HPDE6-E6E7 (cell line): Measurements from ENCODE around the gene CCS.
A peak's percentile ranks its signal among the peaks of the same experiment; 100 is the strongest.
"Not testable (repeated sequence)": the region's sequence is repeated elsewhere in the genome, so short reads cannot be mapped to it uniquely, and the experiment has no call there.

Source experiments
- DNase-seq: peaks from one replicate; pipeline ENCODE4 v3.0.0; 2011; ENCODE audit warnings: missing footprints; ENCODE audit errors: extremely low spot score

The CCS gene, protein sequence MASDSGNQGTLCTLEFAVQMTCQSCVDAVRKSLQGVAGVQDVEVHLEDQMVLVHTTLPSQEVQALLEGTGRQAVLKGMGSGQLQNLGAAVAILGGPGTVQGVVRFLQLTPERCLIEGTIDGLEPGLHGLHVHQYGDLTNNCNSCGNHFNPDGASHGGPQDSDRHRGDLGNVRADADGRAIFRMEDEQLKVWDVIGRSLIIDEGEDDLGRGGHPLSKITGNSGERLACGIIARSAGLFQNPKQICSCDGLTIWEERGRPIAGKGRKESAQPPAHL

DNA sequence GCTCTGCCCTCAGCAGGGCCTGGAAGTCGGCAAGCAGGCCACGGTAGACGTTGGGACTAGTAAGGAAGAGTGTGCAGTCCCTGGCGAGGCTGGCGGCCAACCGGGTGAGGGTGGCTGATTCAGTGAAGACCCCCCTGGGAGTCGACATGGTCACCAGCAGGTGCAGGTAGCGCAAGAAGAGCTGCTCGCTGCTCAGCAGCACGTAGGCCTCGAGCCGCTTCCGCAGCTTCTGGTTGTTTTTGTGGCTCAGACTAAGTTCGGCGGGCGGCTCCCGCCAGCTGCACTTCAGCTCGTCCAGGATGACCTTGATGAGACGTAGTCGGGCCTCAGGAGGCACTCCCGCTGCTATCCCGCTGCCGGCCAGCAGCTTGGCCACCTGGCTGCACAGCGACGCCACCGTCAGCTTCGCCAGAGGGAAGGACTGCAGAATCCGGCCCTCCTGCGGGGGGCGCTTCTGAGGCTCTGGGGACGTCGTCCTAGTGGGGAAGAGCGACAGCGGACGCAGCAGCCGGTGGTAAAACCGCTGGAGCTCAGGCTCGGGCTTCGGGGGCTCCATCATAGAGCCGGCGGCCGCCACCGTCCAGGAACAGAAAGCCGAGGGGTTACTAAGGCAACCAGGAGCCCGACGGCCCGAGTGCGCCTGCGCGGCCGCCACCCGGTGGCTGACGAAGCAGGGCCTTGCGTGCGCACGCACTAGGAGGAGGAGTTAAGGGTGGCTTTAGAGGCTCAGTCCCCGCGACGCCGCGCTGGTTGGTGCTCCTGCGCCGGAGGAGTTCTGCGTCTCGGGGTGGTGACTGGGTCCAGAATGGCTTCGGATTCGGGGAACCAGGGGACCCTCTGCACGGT is at the start of gene CCS, which contains the start of gene CCDC87:
TSS of gene CCS (plus strand) at position 729 of the 846 bp plus-strand sequence. CDS start at position 806, 77 bp downstream.
TSS of gene CCDC87 (minus strand) at position 607 of the 846 bp plus-strand sequence. CDS start at position 559, 48 bp downstream.
- peak; percentile 100 for DNase-seq

DNA sequence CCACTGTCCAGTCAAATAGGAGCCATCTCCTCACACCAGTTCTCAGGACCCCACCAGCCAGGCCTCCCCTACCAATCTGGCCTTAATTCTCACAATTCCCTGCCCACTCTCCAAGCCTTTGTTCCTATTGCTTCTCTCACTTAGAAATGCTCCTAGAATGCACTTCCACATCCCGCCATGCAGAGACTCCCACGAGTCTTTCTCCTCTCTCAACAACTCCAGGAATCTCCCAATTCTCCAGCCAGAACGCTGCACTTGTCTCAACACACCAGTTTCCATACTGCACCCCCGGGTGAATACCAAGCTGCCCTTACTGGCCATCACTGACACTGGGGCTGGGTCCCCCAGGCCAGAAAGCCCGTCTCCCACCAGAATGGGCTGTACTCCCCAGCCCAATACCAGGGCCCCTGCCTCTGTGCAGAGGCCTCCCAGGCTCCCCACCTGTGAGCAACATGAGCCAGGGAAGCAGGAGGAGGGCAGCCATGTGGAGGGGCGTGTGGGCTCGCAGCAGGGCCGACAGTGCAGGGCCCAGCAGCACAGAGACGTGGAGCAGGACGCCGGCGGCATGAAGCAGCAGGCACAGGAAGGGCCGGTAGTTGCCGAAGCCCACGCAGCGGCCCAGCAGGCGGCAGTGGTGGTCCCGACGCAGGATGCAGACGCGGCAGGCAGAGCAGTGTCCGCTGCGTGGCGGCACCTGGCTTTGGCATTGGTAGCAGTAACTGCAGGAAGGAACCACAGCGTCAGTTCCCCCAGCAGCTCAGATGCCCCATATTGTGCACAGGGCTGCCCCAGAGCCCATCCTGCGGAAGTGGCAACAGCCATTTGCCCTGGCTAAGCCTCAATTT is 49.5 kb upstream of the CCS start:
- DNase-seq, result no peak

DNA sequence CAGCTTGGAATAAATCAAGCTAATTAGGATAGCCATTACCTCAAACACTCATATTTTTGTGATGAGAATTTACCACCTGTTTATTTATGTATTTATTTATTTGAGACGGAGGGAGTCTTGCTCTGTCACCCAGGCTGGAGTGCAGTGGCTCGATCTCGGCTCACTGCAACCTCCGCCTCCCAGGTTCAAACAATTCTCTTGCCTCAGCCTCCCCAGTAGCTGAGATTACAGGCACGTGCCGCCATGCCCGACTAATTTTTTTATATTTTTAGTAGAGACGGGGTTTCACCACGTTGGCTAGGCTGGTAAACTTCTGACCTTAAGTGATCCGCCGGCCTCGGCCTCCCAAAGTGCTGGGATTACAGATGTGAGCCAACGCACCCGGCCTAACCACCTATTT is 48.0 kb upstream of the CCS start:
- DNase-seq, result not testable (repeated sequence)

DNA sequence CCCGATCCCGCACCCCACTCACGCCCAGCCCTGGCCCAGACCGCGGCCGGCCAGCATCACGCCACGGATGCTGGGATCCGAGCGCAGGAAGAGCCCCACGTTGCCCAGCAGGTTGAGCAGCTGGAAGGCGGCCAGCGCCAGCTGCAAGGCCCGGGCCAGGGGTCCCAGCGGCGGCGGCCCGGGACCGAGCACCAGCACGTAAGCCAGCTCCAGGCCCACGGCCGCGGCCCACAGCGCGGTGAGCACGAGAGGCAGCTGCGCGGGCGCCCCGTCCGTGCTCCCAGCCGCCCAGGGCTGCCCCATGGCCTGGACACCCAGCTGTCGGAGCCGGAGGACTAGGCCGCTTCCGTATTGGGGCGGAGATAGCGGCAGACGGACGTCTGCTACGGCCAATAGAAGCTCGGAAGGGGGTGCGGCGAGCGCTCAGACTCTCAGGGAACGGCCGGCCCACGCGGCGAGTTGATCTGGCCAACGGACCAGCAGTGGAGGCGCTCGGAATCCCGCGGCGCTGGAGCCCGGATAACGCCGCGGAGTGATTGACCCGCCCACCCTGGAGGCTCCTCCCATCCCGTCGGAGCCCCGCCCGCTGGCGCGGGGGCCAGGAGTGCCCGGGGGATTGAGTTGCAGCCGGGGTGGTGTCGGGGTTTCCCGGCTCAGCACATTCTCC is 47.2 kb upstream of the CCS start, which contains the start of gene ZDHHC24:
TSS of gene ZDHHC24 (minus strand) at position 348 of the 667 bp plus-strand sequence. CDS start at position 303, 45 bp downstream.
- DNase-seq, result peak; percentile 97

DNA sequence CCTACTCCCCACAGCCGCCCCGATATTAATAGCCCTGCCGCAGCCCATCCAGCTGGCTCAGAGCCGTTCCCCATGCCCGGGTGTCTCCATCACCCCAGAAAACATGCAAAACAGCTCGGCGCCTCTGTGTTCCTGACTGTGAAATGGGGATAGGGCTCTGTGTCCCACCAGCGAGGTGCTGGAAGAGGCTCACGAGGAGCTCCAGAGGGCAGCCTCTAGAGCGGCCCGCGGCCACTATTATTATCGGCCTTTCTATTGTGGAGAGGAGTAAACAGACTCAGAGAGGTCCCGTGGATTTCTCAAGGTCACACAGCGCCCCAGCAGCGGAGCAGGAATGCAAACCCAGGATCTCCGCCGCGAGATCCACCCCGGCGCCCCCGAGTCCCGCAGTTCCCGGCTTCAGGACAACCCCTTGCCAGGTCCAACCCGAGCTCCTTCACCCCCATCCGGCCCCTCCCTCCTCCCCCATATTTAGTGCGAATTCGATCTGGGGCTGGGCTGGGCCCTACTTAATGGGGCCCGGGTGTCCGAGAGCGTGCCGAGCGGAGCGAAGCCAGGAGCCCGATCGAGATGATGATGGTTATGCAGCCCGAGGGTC is 46.5 kb upstream of the CCS start, which contains the start of gene ACTN3:
TSS of gene ACTN3 (plus strand) at position 536 of the 598 bp plus-strand sequence. CDS start at position 571, 35 bp downstream.
- DNase-seq, result no peak

DNA sequence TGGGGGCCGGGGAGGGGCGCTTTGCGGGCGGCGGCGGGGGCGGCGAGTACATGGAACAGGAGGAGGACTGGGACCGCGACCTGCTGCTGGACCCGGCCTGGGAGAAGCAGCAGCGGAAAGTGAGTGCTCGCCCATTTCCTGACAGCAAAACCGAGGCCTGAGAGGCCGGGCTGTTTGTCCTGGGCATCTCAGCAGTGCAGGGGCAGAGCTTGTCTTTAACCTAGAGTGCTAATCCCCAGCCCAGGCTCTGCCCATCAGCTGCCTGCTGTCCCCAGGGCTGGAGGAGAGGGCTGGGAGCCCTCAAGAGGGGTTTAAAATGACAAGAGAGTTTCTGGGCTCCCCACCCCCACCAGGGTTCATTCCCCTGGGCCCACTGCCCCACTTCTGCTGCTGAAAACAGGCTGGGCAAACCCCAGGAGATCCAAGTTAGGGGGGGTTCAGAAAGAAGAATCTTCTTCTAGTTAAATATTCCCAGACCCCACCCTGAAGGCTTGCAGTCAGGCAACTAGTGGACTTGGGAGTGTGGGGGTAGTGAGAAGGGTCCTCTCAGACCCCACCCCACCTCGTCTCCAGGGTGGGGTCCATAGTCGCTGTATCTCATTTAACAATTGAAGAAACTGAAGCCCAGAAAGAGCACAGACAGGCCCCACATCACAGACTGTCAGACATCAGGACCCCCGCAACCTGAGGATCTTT is 45.9 kb upstream of the CCS start:
- DNase-seq, result no peak

DNA sequence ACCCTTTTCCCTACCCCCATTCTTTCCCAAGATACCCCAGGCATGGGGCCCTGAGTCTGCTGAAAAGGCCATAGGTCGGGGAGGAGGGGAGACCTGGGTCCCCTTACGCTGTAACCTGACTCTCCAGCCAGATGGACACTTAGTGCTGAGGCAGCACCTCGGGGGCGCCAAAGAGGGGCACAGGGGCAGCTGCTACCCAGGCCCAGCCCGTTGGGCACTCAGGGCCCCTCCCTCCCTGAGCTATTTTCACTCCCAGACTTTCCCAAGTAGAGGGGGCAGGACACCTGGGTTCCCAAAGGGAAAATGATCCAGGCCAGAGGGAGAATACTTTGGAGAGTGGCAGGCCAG is 45.3 kb upstream of the CCS start:
- no peak for DNase-seq

DNA sequence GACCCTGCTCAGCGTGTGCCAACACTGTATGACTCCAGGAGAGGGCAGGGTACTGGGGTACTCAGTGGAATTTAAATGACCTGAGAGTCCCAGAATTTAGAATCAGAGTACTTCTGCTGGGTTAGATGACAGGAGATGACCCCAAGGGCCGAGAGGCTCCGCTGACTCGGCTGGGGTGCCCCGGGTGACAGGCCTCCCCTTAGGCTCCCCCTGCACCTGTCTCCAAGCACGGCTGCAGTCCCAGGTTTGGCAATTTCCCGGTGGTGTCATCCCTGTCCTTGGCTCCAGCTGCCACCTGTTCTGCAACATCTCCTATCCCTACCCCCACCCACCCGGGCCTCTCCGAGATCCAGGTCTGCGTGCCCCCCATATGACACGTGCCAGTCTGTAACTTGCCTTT is 44.9 kb upstream of the CCS start:
- no peak for DNase-seq

DNA sequence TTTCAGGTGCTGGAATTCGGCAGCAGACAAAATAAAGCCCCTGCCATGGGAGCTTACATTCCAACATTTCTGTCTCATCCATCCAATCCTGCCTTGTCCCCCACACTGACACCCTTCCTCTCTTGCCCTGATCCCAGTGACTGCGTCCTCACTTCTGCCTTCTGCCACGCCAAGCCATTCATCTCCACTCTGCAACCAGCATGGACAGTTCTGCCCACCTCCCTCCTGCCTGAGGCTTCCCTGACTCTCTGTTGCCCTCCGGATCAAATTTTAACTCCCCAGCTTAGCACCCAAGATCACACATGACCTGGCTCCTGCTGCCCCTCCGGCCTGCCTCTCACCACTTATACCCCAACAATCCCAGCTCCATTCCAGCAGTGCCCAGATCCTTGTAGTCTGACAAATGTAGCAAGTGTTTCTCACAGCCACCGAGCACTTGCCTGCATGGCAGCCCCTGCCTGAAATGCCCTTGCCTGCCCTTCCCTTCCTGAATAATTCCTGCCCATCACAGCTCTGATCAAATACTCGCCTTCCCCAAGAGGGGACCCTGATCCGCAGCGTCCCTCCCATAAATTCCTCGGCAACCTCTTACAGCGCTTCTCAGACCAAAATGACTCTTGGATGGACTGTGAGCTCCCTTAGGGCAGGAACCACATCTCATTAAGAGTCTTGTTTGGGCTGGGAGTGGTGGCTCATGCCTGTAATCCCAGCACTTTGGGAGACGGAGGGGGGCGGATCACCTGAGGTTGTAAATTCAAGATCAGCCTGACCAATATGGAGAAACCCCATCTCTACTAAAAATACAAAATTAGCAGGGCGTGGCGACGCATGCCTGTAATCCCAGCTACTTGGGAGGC is 44.0 kb upstream of the CCS start:
- DNase-seq, result no peak

DNA sequence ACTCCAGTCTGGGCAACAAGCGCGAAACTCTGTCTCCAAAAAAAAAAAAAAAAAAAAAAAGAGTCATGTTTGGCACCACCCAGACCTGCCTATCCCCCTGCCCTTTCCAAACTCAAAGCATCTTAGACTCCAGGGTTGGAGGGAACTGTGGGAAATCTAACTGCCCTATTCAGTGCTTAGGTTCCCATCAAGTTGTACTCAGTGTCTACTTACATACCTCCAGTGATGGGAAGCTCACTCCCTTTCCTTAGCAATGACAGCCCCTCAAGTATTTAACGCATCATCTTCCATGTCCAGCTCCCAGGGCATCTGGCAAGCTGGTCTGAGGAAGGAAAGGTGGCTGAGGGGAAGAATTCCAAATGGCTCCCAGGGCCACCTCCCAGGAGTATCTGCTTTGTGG is 43.3 kb upstream of the CCS start:
- no peak for DNase-seq

DNA sequence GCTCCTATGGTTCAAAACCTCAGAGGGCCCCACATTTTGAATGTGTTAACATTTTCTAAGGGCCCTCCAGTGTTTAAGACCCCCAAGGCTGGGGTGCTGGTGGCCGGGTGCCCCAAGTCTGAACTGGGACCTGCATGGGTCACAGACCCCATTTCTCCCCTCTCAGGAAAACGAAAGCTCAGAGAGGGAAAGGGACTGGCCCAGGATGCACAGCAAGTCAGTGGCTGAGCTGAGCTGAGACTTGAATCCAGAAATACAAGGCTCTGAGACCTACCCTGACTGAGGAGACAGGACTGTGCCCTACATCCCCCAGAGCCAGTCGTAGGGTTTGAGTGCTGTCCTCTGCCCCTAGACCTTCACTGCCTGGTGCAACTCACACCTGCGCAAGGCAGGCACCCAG is 42.1 kb upstream of the CCS start:
- no peak for DNase-seq

DNA sequence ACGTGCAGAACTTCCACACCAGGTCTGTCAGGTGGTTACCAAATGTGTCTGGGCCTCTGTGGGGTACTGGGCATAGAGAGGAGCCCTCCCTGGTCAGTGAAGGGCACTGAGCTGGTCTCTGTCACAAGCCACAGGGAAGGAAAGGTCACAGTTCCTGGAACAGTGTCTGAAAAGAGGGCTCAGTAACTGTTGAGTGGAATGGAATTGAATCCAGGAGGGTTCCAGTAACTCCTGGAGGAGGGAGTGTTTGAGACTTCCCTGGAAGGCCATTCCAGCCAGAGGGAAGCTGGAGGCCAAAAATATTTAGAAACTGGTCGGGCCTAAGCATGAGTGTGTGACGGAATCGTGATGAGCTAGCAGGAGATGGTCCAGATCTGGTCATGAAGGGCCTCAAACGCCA is 38.4 kb upstream of the CCS start:
- no peak for DNase-seq

DNA sequence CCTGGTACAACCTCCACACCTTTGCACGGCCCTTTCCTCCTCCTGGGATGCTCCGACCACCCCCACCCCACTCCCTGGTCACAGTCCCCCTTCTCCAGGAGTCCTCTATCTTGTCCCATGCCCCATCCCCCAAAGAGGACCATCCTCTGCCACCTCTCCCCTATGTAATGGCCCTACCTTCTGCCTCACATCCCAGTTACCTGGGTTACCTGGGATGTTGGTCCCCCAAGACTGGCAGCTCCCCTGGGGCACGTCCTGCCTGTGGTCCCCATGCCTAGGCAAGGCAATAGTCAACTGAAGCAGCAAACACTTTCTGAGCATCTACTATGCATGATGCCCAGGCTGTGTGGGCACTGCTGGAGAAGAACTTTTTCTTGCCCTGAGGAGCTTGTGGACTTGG is 37.6 kb upstream of the CCS start:
- no peak for DNase-seq

DNA sequence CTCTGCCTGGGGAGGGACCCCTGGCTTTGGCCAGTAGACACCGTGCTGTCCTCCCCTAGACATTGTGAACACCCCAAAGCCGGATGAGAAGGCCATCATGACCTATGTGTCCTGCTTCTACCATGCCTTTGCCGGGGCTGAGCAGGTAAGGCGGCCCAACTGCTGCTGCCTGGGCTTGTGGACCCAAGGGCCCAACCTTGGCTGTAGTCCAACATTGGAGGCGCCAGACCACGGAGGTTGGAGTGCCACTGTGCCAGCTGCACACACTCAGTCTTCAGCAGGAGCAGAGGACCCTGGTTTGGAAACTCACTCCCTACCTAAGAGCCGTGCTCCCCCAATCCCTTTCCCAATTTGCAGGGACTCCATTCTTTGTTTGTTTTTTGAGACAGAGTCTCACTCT is 36.9 kb upstream of the CCS start:
- DNase-seq, result no peak

DNA sequence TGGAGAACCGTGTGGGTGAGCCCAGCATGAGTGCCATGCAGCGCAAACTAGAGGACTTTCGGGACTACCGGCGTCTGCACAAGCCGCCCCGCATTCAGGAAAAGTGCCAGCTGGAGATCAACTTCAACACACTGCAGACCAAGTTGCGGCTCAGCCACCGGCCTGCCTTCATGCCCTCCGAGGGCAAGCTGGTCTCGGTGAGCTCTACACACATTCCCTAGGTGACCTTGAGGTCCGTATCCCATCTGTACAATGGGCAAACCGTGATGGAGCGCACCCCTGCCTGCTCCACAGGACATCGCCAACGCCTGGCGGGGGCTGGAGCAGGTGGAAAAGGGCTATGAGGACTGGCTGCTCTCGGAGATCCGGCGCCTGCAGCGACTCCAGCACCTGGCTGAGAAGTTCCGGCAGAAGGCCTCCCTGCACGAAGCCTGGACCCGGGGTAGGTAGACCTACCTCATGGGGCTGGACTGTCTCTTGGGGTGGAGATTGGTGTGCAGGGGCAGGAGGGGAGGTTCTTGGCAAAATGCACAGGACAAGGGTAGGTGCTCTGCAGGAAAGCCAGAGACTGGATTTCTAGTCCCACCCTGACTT is 35.2 kb upstream of the CCS start:
- DNase-seq, result no peak

DNA sequence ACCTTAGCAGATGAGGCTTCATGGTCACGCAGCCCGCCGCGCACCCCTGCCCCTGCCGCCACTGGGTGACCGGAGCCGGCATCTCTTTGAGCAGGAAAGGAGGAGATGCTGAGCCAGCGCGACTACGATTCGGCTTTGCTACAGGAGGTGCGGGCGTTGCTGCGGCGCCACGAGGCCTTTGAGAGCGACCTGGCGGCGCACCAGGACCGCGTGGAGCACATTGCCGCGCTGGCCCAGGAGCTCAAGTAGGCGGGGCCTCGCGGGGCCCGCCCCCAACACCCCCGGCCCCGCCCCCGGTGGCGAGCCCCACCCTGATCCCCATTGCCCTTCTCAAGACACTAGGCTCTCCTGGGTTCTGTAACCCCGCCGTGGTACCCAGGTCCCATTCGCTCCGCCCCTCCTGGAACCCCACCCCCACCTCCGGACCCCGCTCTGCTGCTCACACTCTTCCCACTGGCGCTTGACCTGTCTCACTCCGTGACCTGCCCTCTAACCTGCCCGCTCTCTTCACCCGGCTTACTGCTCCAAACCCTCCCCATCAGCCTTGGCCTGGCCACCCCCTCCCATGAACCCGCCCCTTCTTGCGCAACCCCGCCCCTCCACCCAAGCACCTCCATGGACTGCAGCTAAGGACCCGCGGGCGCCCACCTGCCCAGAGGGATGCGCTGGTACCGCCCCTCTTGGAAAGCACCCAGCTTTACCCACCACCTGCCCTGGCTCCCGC is 33.7 kb upstream of the CCS start:
- no peak for DNase-seq

DNA sequence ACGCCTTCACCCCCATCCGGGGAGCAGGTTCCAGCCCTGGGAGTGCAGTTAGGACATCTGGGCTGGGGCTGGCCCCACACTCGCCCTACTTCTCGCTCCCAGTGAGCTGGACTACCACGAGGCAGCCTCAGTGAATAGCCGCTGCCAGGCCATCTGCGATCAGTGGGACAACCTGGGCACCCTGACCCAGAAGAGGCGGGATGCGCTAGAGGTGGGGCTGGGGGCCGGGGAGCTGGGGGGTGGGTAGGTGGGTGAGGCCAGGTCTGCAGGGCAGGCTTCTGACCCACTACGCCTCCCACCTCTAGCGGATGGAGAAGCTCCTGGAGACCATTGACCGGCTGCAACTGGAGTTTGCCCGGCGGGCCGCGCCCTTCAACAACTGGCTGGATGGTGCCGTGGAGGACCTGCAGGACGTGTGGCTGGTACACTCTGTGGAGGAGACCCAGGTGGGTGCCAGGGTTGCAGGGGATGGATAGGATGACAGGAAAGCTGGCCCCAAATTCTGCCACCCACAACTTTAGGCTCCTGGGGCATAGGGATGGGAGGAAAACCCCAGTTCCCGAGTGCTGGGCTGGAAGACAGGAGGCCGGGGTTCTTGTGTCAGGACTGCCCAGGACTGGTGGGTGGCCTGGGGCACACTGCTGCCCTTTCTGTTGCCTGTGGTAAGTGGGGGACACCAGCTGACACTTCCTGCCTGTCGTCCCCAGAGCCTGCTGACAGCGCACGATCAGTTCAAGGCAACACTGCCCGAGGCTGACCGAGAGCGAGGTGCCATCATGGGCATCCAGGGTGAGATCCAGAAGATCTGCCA is 32.9 kb upstream of the CCS start:
- no peak for DNase-seq
